Measurements from ENCODE around the gene TMPRSS13. TPM values are rescaled to one million over a fixed set of nuclear protein-coding genes. Genes with fewer than 3 reads are reported as not detected.
"Not testable (repeated sequence)": the region's sequence is repeated elsewhere in the genome, so short reads cannot be mapped to it uniquely, and the experiment has no call there.

The TMPRSS13 gene
- total and polyA plus RNA-seq, 2 experiments from 2014 or later: 1.3 to 1.9 TPM

DNA sequence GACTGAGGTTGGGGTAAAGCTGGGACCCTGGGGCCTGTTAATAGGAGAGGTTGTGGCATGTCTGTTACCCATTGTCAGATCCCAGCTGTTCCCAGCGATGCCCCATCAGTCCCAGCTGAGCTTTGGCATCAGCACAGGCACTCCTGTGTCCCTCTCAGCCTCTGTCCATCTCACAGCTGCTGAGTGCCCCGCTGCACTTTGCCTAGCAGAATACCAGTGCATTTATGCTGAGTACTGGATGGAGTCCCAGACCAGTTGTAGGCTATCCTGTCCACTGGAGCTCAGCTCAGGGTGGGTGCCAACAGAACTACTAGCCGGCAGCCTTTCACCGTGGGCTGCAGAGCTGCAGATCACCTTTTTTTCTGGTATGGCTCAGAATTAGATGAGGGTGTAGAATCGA, 62.7 kb downstream of the TMPRSS13 start:
- H3K9me2 ChIP-seq (replicated peaks; ENCODE audit: insufficient read depth): no peaks in the 10 kb centered on the region
- no peaks in the 10 kb centered on the region for H3K27me3 ChIP-seq
- no peak overlapping the region for H3K27ac ChIP-seq
- H3K4me2 ChIP-seq: no peak overlapping the region
- no peak for DNase-seq (ENCODE audit: low spot score)
- TF ChIP-seq EZH2 (IDR thresholded peaks at IDR 0.05; ENCODE audit: borderline replicate concordance): no peak
- no peak overlapping the region for H3K4me3 ChIP-seq
- H3K9me3 ChIP-seq (ENCODE audit: low read depth): no peaks in the 10 kb centered on the region
- 89% methylated on average over 5 of the region's 5 CpGs for whole genome bisulfite sequencing (ENCODE audit: low lambda C conversion rate, missing lambda C conversion rate)
- H4K20me1 ChIP-seq (ENCODE audit: insufficient read depth, poor library complexity, severe bottlenecking): no peaks in the 10 kb centered on the region
- peaks cover 24% of the 10 kb centered on the region for H3K4me1 ChIP-seq (ENCODE audit: insufficient read depth)
- H2AFZ ChIP-seq: no peak overlapping the region
- H3K79me2 ChIP-seq: peaks cover 8% of the 10 kb centered on the region
- no peaks in the 10 kb centered on the region for H3K36me3 ChIP-seq (replicated peaks; ENCODE audit: insufficient read depth, low read depth)

DNA sequence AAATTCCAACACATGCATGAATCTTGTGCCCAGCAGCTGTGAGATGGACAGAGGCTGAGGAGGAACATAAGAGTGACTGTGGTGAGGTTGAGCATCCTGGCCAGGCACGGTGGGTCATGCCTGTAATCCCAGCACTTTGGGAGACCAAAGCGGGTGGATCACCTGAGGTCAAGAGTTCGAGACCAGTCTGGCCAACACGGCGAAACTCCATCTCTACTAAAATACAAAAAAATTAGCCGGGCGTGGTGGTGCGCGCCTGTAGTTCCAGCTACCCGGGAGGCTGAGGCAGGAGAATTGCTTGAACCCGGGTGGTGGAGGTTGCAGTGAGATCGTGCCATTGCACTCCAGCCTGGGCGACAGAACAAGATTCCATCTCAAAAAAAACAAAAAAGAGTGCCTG, 63.7 kb downstream of the TMPRSS13 start:
- H3K4me3 ChIP-seq; H2AFZ ChIP-seq; H3K27me3 ChIP-seq; H4K20me1 ChIP-seq (ENCODE audit: insufficient read depth, poor library complexity, severe bottlenecking); H3K27ac ChIP-seq; H3K4me2 ChIP-seq; DNase-seq (ENCODE audit: low spot score); H3K36me3 ChIP-seq (replicated peaks; ENCODE audit: insufficient read depth, low read depth); H3K9me2 ChIP-seq (replicated peaks; ENCODE audit: insufficient read depth); H3K79me2 ChIP-seq; H3K9me3 ChIP-seq (ENCODE audit: low read depth): not testable (repeated sequence)
- H3K4me1 ChIP-seq (ENCODE audit: insufficient read depth): peaks cover 24% of the 10 kb centered on the region
- 95% methylated on average over 13 of the region's 13 CpGs for WGBS (ENCODE audit: low lambda C conversion rate, missing lambda C conversion rate)

DNA sequence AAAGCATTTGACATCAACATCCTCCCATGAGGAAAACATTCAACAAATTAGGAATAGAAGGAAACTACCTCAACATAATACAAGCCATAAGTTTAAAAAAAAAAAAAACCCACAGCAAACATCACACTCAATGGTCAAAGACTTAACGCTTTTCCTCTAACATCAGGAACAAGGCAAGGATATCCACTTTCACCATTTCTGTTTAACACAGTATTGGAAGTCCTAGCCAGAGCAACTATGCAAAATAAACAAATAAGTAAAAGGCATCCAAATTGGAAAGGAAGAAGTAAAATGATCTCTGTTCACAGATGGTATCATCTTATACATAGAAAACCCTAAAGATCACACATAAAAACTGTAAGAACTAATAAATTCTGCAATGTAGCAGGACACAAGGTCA, 65.8 kb downstream of the TMPRSS13 start:
- TF ChIP-seq EZH2phosphoT487 (IDR thresholded peaks at IDR 0.05; ENCODE audit: low read depth, severe bottlenecking, unreplicated experiment): no peak
- TF ChIP-seq EZH2 (IDR thresholded peaks at IDR 0.05; ENCODE audit: borderline replicate concordance): no peak
- TF ChIP-seq, protein P1, sequence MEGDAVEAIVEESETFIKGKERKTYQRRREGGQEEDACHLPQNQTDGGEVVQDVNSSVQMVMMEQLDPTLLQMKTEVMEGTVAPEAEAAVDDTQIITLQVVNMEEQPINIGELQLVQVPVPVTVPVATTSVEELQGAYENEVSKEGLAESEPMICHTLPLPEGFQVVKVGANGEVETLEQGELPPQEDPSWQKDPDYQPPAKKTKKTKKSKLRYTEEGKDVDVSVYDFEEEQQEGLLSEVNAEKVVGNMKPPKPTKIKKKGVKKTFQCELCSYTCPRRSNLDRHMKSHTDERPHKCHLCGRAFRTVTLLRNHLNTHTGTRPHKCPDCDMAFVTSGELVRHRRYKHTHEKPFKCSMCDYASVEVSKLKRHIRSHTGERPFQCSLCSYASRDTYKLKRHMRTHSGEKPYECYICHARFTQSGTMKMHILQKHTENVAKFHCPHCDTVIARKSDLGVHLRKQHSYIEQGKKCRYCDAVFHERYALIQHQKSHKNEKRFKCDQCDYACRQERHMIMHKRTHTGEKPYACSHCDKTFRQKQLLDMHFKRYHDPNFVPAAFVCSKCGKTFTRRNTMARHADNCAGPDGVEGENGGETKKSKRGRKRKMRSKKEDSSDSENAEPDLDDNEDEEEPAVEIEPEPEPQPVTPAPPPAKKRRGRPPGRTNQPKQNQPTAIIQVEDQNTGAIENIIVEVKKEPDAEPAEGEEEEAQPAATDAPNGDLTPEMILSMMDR (IDR thresholded peaks at IDR 0.05; ENCODE audit: poor library complexity): no peak
- H3K4me1 ChIP-seq (ENCODE audit: insufficient read depth): peaks cover 7% of the 10 kb centered on the region
- no peaks in the 10 kb centered on the region for H4K20me1 ChIP-seq (ENCODE audit: insufficient read depth, poor library complexity, severe bottlenecking)
- no peak overlapping the region for H3K4me3 ChIP-seq
- no peaks in the 10 kb centered on the region for H3K36me3 ChIP-seq (replicated peaks; ENCODE audit: insufficient read depth, low read depth)
- H3K9me2 ChIP-seq (replicated peaks; ENCODE audit: insufficient read depth): no peaks in the 10 kb centered on the region
- no peaks in the 10 kb centered on the region for H3K9me3 ChIP-seq (ENCODE audit: low read depth)
- no peaks in the 10 kb centered on the region for H3K27me3 ChIP-seq
- H3K79me2 ChIP-seq: peaks cover 8% of the 10 kb centered on the region
- no peak for DNase-seq (ENCODE audit: low spot score)
- no peak overlapping the region for H3K4me2 ChIP-seq
- H3K27ac ChIP-seq: no peak overlapping the region
- H2AFZ ChIP-seq: no peak overlapping the region
- WGBS (ENCODE audit: low lambda C conversion rate, missing lambda C conversion rate): 79% methylated on average over 1 of the region's 1 CpG

DNA sequence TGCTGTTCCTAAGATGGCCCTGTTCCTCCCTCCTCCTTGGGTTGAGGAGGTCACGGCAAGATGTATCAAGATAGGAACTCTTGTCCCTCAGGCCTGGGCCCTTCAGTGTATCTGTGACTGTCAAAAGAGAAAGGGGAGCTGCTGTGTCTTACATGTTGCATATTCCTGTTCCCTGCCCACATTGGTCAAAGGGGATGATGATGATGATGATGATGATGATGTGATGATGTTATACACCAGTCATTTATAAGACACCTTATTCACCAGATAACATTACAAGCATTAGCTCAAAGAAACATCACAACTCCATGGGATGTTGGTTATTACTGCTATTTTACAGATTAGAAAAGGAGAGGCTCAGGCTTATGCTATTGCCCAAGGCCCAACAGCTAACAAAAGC, 66.4 kb downstream of the TMPRSS13 start:
- H3K79me2 ChIP-seq: peaks cover 8% of the 10 kb centered on the region
- no peak overlapping the region for H3K4me3 ChIP-seq
- H3K4me2 ChIP-seq: no peak overlapping the region
- 84% methylated on average over 1 of the region's 1 CpG for WGBS (ENCODE audit: low lambda C conversion rate, missing lambda C conversion rate)
- no peak overlapping the region for H2AFZ ChIP-seq
- no peaks in the 10 kb centered on the region for H3K27me3 ChIP-seq
- peaks cover 7% of the 10 kb centered on the region for H3K4me1 ChIP-seq (ENCODE audit: insufficient read depth)
- no peak for DNase-seq (ENCODE audit: low spot score)
- TF ChIP-seq EZH2 (IDR thresholded peaks at IDR 0.05; ENCODE audit: borderline replicate concordance) (no peak), EZH2phosphoT487 (IDR thresholded peaks at IDR 0.05; ENCODE audit: low read depth, severe bottlenecking, unreplicated experiment) (no peak)
- TF ChIP-seq, protein P1 (IDR thresholded peaks at IDR 0.05; ENCODE audit: poor library complexity): no peak
- H4K20me1 ChIP-seq (ENCODE audit: insufficient read depth, poor library complexity, severe bottlenecking): no peaks in the 10 kb centered on the region
- no peaks in the 10 kb centered on the region for H3K9me2 ChIP-seq (replicated peaks; ENCODE audit: insufficient read depth)
- no peak overlapping the region for H3K27ac ChIP-seq
- no peaks in the 10 kb centered on the region for H3K9me3 ChIP-seq (ENCODE audit: low read depth)
- no peaks in the 10 kb centered on the region for H3K36me3 ChIP-seq (replicated peaks; ENCODE audit: insufficient read depth, low read depth)

All from hepatocyte (in vitro differentiated cells).